ENCODE results near the gene TOM1.

DNA sequence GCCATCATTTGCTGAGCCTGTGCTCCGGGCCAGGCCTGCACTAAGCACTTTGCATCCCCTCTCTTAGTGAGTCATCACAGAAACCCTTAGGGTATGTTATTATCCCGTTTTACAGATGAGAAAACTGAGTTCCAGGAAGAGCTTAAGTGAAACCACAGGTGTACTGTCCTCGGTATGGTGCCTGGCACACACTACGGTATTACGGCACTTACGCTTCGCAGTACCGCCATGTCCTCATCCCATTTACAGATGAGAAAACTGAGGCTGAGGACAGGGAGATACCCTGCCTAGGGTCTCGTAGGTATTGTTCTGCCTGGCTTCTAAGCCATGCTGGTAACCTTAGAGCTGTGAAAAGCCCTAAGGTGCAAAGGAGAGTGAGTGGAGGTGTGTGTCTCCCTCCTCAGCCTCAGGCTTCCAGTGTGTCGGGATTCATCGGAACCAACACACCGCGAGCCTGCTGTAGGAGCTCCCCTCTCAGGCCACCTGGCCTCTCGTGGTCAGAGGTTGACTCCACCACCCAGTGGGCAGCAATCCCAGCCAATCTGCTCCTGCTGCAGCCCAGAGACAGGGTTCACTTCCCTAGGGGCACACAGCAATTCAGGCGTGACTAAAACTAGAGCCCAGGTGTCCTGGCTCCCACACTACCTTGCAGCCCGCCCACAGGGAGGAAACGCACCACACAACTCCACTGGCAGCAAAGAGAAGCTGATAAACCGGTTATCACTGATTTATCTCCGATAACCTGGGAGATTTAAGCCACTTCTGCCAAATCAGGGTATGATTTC is 41.6 kb downstream of the TOM1 start:
- TF ChIP-seq FOXK2 (IDR thresholded peaks at IDR 0.05) (no peak), BHLHE40 (IDR thresholded peaks at IDR 0.05; ENCODE audit: borderline replicate concordance) (no peak), FOXM1 (IDR thresholded peaks at IDR 0.05; ENCODE audit: borderline replicate concordance) (no peak), ARNT (IDR thresholded peaks at IDR 0.05) (no peak), L3MBTL2 (conservative IDR thresholded peaks at IDR 0.05) (no peak), NFRKB (IDR thresholded peaks at IDR 0.05) (no peak), HDGF (IDR thresholded peaks at IDR 0.05; ENCODE audit: borderline replicate concordance) (no peak), FOXA1 (IDR thresholded peaks at IDR 0.05) (no peak), SP1 (IDR thresholded peaks at IDR 0.05) (no peak), ELF4 (IDR thresholded peaks at IDR 0.05) (no peak), TARDBP (IDR thresholded peaks at IDR 0.05) (no peak), SUZ12 (IDR thresholded peaks at IDR 0.05) (no peak)
- TF ChIP-seq, protein P1, sequence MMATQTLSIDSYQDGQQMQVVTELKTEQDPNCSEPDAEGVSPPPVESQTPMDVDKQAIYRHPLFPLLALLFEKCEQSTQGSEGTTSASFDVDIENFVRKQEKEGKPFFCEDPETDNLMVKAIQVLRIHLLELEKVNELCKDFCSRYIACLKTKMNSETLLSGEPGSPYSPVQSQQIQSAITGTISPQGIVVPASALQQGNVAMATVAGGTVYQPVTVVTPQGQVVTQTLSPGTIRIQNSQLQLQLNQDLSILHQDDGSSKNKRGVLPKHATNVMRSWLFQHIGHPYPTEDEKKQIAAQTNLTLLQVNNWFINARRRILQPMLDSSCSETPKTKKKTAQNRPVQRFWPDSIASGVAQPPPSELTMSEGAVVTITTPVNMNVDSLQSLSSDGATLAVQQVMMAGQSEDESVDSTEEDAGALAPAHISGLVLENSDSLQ (IDR thresholded peaks at IDR 0.05) = no peak
